Colon (tissue), 2 donors: ENCODE results near the gene ZNF558.

Source experiments
- FAIRE-seq: peaks from 2 replicates; lab custom pipeline; 2012; peaks lifted over from hg19 to GRCh38; lab: Jason Lieb, UNC
- donor health status: control.
- donor health status: control.

ZNF558 gene

DNA sequence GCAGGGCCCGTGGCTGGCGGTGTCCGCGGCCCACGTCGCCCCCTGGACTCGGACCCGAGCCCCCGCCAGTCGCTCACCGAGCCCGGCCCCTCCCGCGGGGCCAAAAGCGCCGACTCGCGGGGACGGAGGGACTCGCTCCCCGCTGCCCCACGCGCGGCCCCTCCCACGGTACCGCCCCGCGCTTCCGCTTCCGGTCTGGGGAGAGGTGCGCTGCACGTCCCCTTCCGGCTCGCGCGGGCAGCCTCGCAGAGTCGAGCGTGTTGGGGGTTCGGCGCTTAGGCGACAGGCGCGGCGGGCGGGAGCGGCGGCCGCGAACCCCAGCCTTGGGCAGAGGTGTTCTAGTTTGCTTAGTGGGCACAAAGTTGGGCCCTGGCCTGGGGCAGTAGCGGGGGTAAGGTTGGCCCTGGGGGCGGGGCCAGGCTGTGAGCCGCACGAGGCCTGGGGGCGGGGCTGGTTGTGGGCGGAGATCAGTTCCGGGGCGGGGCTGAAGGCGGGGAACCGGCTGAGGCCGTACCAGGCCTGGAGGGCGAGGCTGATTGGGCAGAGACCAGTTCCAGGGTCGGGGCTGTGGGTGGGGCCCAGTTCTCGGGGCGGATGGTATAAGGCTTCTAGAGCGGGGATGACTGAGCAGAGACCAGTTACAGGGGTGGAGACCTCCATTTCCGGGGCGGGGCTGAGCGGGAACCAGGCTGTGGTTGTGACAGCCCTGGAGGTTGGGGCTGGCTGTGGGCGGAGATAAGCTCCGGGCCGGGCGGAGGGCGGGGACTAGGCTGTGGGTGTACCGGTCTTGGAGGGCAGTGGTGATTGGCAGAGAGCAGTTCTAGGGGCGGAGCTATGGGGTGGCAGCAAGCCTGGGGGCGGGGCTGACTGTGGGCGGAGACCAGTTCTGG, at the start of gene ZNF558, which contains the start of gene MBD3L1:
ZNF558 (minus strand) TSS at position 173 of the 890 bp plus-strand sequence. CDS start 9,645 bp downstream, outside the sequence.
MBD3L1 (plus strand) TSS at position 246 of the 890 bp plus-strand sequence. CDS start 10,302 bp downstream, outside the sequence.
- FAIRE-seq, result peak; percentile 53

DNA sequence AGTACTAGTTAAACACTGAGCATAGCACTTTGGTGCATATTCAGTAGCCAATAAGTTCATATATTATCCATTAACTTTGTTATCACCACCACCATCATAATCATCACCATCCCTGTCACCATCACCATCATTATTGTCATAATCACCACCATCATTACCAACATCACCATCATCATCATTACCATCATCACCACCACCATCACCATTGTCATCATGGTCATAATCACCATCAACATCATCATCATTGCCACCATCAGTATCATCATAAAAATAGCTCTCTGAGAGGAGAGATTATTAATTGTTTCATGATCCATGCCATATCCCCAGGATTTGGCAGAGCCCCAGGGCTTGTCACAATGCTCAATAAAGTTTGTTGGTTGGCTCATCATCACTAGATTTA, 49.4 kb upstream of the ZNF558 start:
- FAIRE-seq, result no peak

DNA sequence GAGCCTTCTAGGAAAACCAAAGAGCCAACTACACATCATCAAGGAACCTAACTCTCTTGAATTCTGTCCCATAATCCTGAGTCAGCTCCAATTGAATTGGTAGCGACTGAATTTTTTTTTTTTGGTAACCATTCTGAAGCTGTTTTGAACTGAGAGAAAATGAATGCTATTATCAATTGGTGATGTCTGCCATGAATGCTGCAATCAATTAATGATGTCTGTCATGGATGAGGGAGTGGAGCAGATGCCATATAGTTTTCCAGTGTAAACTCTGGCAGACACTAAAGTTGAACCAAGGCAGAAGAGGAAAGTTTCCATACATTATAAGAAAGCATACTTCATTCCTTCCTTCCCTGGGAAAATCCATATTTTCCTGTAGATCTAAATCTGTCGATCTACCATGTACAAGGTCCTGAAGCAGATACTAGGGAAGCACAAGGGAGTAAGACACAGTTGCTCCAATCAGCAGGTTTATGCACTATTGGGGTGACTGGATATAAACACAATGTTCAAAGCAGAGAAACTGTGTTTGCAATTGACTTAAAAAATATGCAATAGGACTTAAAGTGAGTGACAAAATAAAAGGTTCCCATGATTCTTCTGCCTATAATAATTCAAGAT, 48.9 kb upstream of the ZNF558 start:
- no peak for FAIRE-seq

DNA sequence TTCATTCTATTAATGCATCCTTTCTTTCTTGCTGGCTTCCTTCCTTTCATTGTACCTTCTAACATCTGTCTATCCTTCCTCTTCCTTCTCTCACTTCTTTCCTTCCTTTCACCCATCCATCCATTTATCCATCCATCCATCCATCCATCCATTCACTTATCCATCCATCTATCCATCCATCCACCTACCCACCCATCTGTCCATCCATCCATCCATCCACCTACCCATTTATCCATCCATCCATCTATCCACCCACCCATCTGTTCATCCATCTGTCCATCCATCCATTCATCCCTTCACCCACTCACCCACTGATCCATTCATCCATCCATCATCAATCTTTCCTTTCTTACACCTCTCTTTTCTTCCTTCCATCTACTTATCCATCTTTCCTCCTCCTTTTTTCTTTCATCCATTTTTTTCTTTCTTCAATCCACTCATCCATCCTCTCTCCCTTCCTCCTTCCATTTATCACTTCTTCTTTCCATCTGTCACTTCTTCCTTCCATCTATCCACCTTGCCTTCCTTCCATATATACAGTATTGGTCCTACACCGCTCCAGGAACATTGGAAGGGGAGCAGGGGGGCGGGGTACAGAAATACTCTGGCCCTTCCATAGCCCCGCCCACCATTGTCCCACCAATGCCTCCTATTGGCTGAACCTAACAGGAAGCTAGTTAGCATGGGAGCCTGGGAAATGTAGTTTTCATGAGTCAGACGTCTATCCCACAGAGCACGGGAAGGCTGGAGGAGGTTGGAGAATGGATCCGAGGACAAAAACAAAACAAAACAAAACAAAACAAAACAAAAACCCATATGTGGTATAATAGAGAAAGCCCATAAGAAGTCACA, 46.0 kb upstream of the ZNF558 start:
- FAIRE-seq, result no peak

GRCh38 chr19:8866344-8866743, 34.2 kb upstream of the ZNF558 start:
- no peak for FAIRE-seq

GRCh38 chr19:8858260-8858659, 26.2 kb upstream of the ZNF558 start:
- FAIRE-seq, result no peak

DNA sequence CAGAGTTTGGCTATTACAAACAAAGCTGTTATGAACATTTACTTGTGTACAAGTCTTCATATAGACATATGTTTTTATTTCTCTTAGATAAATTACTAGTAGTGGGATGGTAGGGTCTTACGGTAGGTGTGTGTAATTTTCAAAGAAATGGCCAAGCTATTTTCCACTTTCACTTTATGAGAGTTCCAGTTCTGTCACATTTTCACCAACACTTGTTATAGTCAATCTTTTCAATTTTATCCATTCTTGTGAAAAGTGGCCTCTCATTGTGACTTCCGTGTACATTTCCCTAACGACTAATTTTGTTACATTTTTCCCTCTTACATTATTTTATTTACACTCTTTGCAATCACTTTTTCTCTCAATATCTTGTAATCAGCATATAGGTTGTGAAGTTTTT, 18.4 kb upstream of the ZNF558 start:
- no peak for FAIRE-seq

- FAIRE-seq, result no peak
Measured at GRCh38 chr19:8849232-8849631, 17.1 kb upstream of the ZNF558 start.

- no peak for FAIRE-seq
Measured at GRCh38 chr19:8846819-8847218, 14.7 kb upstream of the ZNF558 start.

DNA sequence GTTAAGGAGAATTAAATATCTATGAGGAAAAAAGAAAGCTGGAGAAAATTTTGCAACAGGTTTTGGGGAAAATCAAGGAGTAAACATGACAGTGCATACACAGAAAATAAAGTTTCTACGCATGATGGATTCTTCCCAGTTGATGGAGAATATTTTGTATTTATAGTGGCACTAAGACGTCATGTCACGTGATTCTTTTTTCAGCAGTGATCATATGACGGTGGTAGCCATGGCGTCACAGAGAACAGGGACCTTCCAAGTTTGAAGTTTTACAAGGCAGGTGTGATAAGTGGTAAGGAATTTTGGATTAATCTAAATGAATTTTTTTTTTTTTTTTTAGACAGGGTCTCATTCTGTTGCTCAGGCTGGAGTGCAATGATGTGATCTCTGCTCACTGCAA, 8.6 kb upstream of the ZNF558 start:
- FAIRE-seq, result no peak

GRCh38 chr19:8835877-8836276, 3.8 kb upstream of the ZNF558 start:
- FAIRE-seq, result no peak

DNA sequence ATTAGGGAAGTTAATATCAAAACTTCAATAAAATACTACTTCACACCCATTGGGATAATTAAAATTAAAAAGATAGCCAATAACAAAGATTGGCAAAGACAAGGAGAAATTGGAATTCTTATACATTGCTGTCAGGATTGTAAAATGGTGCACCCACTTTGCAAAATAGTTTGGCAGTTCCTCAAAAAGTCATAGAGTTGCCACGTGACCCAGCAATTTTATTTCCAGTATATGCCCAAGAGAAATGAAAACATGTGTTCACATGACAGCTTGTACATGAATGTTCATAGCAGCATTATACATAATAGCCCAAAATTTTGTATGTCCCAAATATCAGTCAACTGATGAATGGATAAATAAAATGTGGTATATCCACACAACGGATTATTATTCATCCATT, 3.3 kb upstream of the ZNF558 start:
- no peak for FAIRE-seq

DNA sequence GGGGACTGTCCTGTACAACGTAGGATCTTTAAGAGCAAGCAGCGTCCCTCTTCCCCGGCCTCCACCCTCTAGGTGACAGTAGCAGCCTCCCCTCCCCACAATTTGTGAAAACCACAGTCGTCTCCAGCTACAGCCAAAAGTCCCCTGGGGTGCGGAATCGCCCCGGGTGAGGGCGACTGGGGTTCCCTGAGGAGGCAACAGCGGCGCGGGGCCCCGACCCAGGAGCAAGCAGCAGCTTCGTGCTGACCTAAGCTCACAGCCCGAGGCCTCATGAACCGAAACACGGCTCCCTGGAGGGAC, 322 bp downstream of the ZNF558 start:
- FAIRE-seq, result no peak

DNA sequence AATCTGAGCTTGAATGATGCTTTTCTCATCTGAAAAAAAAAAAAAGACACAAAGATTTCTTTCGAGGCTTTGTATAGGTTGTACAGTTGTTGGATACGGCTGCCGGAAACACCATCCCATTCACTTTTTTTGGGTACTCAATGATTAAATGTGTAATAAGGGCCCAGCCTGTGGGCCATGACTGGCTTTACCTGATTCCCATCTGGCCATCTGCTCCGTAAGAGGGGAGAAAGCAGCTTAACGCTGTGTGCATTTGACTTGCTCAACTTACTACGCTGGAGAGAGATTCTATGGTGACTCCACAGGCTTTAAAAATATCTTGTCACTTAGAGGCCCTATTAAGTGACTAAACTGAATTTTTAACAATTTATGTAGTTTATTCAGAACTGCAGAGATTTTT, 731 bp downstream of the ZNF558 start:
- no peak for FAIRE-seq

- FAIRE-seq, result no peak
Measured at GRCh38 chr19:8827277-8827676, 4.8 kb downstream of the ZNF558 start.

DNA sequence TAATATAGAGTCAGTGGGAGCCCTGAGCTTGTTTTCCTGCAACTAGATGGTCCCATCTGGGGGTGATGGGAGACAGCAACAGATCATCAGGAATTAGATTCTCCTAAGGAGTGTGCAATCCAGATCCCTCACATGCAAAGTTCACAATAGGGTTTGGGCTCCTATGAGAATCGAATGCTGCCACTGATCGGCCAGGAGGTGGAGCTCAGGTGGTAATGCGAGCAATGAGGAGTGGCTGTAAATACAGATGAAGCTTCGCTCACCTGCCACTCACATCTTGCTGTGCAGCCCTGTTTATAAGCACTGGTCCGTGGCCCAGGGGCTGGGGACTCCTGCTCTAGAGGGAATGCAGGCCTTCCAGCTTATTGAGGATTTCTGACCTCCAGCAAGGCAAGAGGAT, 5.7 kb downstream of the ZNF558 start:
- no peak for FAIRE-seq

DNA sequence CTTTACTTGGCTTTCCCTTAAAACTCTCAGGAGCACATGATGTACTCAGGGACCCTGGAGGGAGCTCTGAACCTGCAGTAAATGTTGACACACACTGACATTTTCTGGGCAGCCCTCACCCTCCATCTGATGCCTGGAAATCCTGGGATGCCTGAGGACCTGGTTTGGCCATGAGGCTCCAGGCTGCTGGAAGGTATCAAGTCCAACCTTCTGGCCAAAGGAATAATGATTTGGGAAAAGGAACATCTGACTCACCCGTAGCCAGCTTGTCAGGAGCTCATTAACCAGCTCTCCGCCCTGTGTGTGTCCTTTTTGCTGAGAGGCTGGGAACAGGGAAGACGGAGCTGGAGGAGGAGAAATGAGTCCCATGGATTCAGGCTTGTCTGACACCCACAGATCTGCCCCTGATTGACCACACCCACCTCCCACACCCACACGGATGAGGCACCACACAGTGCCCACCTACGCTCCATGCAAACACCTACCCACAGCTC, 10.3 kb downstream of the ZNF558 start:
- FAIRE-seq, result no peak

GRCh38 chr19:8820234-8820633, 11.9 kb downstream of the ZNF558 start:
- FAIRE-seq, result no peak

DNA sequence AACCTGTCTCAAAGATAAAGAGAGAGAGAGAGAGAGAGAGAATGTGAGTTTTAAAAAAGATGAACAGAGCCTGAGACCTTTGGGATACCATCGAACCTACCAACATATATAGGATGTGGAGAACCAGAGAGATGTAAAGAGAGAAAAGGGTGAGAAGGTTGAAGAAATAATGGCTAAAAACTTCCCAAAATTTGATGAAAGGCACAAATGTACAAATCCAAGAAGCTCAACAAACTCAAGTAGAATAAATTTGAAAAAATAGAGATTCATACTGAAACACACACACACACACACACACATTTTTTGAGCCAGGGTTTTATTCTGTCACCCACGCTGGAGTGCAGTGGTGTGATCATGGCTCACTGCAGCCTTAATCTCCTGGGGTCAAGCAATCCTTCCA, 16.3 kb downstream of the ZNF558 start:
- FAIRE-seq, result no peak

DNA sequence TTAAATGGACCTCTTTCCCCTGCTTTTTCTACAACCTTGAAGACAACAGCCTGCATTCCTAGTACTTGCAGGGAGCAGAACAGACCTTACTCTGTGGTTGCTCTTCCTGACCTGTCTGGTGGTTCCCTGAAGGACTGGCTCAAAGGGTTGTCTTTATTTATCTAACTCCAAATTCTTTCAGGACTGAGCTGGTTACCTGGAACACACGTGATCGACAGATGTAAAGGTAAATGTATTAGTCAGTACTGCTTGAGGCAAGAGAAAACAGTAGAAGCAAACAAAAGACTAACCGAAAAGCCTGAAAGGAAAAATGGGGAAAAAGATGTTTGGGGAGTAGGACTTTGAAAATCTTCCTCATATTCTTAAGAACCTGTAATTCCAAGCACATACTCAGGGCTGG, 17.9 kb downstream of the ZNF558 start:
- no peak for FAIRE-seq

DNA sequence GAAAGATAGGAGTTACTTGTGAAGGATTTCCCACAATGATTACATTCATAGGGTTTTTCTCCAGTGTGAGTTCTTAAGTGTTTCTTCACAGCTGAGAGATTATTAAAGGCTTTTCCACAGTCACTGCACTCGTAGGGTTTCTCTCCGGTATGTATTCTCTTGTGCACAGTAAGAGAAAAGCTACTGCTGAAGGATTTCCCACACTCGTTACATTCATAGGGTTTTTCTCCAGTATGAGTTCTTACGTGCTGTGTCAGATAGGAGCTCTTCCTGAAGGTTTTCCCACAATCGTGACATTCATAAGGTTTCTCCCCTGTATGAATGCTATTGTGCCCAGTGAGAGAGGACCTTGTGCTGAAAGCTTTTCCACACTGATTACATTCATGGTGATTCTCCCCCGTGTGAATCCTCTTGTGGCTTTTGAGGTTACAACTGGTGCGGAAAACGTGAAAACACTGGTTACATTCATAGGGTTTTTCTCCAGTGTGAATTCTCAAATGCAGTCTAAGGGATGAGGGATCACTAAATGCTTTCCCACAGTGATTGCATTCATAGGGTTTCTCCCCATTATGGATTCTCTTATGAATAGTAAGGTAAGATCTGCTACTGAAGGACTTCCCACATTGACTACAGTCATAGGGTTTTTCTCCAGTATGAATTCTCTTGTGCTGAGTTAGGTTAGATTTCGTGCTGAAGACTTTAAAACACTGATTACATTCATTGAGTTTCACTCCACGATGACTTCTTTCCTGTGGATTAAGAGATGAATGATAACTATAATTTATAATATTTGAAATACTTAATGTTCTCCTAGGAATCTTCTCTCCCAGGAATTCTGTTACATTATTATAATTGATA, 20.6 kb downstream of the ZNF558 start:
- no peak for FAIRE-seq

DNA sequence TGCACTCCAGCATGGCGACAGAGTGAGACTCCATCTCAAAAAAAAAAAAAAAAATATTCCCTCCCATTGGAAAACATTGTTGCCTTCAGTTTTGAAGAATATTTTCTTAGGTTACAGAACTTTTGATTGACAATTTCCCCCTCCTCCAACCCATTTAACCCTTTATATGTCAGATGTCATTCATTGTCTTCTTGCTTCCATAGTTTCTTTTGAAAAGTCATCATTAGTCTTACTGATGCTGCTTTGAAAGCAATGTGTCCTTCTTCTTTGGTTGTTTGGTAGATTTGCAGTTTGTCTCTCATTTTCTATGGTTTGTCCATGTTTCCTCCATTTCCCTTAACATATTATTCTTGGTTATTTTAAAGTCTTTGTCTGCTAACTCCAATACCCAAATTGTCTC, 25.4 kb downstream of the ZNF558 start:
- FAIRE-seq, result no peak
